NCI-H1092 (cell line): ENCODE measurements around the gene CABP4.
A peak's percentile ranks its signal among the peaks of the same experiment; 100 is the strongest.

Source experiments
- DNase-seq: peaks from one replicate; lab custom pipeline; 2025; lab: John Stamatoyannopoulos, UW

The CABP4 gene

DNA sequence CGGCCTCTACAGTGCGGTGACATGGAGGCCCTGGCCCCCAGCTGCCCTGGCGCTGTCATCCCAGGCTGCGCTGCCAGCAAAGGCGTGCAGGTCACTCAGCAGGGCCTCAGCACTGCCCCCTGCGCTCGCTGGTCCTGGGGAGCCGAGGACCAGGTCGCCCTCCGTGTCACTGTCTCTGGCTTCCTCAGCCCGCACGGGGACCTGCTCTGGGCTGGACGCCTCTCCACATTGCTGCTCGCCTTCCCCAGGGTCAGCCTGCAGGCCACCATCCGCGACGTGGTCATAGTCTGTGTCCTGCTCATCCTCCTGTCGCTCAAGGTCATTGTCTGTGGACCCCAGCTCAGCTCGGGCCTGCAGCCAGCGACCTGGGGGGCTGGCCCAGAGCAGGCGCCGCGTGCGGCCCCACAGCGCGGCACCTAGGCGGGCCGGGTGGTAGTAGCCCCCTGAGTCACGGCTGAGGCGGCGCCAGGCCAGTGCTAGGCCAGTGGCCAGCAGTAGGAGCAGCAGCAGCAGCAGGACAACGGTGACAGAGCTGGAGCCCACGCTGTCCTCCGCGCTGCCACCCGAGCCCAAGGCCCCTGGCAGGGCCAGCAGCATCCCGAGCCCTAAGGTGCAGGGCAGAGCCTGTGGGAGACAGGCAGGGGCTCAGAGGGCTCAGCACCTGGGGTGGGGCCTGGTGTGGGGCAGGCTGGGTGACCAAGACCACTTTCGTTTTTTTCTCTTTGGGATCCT is 19.3 kb upstream of the CABP4 start:
- no peak for DNase-seq

DNA sequence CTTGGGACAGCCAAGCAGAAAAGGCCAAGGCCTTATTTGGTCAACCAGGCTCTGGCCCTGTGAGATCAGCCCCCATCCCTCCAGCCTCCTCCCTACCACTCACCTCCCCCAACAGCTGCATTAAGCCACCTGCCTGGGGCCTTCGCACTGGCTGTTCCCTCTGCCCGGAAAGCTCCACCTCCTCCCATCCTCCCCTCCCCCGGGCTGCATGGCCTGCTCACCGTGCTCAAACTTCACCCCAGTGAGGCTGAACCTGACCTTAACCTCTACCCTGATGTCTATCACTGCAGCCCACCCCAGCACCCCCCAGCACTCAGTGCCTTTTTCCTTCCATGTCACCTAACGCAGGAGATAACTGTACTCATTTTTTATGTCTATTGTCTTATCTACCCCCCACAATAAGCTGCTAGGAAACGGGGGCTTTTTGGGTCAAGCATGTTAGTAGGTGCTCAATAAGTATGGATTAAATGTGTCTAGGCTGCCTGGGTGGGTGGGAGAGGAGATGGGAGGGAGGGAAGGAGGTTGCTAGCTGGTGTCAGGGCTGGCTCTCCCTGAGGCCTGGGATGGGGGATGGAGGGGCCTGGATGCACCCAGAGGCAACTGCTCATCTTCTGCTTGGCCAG is 18.6 kb upstream of the CABP4 start:
- no peak for DNase-seq

DNA sequence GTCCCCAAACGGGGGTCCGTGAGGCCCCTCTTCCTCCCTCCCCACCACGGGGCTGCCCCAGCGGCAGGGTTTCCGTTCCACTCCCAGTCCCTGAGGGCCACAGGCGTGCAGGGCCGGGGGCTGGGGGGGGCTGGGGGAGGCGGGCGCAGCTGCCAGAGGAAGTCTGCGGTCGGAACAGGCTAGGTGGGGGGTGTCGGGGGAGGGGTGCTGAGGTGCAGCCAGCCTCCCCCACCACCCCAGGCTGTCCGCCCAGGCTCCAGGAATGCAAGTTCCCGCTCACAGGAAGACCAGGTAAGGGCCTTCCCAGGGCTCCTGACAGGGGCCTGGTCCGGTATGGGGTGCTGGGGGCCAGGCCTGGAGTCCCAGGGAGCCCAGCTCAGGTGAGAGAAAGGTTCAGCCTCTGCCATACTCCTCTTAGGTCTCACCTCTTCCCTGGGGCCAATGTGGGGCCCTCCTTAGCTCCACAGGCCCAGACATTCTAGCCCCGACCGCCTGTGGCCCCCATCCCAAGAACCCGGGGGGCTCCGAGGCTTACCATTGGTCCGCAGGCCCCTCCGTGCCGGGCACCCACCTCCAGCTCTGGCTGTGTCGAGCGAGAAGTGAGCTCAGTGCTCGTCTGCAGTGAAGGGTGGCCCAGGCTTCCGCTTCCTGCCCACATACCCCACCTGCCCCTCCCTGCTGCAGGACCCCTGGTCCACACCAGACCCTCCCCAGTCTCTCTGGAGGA is 17.9 kb upstream of the CABP4 start, which contains the start of gene PTPRCAP:
PTPRCAP (minus strand) TSS at position 601 of the 727 bp plus-strand sequence; CDS start at position 538, 63 bp downstream.
- DNase-seq, result no peak

DNA sequence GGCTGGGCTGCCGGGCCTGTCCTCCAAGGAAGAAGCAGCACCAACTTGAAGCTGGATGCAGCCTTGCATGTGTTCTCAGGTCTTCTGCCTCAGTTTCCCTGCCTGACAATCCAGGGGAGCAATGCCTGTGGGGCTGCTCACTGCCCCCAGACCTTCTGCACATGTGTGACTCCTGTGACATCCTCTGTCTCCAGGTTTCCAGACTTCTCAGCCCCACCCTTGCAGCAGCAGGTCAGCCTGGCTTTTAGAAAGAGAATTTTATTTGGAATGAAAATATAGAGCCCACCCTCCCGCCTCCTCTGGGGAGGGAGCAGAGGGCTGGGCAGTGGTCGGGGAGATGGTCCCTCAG is 17.4 kb upstream of the CABP4 start:
- no peak for DNase-seq

DNA sequence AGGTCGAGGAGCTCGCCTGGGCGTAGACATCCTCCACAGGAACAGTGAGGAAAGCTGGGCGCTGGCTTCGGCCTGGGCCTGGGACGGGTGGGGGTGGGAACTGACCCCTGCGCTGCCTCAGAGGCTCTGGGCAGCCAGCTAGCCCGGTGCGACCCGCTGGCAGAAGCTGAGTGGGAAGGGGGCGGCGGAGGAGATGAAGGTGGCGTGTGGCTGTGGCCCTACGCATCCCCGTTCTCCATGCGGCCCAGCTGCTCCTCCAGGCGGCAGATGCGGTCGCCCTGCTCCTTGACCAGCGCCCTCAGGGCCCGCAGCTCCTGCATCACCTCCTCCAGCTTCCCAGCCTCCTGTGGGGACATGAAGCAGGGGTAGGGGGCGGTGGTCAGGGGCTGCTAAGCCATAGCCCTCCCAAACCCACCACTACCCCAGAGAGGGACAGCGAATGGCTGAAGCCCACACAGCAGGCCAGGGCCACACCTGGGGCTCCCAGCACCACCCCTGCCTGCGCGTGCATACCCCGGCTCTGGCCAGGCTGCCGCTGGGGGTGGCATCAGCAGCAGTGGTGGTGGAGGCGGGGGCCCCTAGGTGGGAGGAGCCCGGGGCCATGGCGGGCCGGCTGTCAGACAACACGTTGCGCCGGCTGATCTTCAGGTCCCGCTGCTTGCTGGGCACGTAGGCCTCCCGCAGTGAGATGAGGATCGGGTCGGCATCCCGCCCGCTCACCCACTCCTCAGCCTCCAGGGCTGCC is 16.8 kb upstream of the CABP4 start:
- DNase-seq, result no peak

DNA sequence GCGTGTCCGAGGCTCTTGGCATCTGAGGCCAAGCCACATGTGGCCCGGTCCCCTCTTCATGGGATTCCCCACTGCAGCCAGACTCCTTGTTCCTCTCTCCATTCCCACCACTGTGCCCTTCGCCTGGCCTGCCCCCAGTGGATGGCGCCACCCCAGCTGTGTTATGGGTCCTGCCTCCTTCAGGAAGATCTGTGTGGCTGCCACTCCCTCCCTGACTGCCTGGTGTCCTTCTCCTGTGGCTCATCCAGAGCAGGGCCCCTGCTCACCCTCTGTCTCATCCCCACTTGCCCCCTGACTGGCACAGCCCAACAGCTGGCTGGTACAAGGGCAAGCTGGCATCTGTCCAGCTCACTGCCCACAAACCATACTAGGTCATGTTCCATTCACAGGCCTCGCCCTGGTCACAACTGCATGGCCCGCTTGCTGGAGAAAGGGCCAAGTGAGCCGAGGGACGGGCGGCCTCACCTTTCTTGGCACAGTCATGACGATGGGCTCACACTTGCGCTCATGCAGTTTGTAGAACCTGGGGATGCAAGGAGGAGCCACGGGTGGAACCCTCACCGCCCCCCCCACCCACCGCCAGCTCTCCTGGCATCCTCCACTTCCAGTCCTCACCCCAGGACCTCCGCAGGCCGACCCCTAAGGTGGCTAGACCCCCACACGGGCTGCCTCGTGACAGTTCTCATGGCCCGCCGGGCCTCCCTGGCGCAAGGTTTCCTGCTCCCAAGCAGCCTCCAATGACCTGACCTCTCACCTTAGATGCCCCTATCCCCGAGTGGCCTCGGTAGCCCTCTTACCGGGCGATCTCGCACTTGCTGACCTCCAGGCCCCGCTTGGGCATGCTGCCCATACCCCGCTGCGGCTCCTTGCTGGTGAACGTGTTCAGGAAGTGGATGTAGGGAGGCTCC is 15.6 kb upstream of the CABP4 start:
- no peak for DNase-seq

DNA sequence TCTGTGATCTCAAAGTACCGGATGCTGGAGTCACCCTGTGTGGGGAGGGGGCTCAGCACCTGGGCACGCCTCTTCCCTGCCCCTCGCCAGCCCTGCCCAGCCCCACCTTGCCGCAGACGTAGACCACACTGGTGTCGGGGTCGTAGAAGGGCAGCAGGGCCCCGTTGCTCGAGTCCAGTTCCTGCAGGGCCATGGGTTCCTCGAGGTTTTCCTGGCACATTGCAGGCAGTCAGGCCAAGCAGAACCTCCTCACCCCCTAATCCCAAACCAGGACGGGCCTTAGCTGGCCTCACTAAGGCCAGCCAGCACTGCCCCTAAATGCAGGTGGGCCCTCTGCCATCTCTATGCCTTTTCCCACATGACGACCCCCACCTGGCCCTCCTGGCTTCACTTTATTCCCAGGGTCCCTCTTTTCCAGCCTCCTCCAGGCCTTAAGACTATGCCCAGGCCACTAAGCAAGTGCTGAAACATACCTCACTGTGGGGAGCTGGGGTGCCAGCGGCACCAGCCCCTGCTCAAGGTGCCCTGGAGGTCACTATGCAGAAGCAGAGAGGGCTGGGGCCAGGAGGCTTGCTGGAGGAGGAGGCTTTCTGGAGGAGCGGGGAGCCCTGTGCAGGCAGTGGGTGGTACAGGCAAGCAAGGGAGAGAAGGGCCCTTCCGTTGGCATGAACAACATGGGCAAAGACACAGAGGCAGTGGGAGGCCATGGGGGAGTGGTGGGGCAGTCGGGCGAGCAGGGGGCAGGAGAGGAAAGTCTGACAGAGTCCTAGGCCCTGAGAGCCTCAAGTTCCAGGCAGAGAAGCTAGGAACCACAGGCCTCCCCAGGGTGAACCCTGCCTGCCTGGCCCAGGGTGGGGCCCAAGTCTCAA is 14.7 kb upstream of the CABP4 start:
- DNase-seq, result no peak

DNA sequence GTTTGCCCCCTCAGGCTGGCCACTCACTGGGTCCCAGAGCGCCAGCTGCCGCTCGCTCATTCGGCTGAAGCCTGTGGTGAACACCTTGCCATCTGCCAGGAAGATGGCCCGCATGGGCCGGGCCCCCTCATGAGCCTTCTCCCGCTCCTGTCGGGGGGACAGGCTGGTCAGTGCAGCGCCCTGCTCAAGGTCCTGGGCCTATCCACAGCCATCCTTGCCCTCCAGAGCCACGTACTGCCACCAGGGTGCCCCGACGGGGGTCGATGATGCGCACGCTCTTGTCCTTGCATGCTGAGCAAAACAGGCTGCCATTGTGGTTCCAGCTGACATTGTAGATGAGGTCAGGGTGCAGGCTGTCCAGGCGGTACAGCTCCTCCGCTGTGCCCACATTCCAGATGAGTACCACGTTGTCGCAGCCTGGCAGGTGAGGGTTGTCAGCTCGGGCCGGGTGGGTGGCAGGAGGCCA is 14.0 kb upstream of the CABP4 start:
- no peak for DNase-seq

DNA sequence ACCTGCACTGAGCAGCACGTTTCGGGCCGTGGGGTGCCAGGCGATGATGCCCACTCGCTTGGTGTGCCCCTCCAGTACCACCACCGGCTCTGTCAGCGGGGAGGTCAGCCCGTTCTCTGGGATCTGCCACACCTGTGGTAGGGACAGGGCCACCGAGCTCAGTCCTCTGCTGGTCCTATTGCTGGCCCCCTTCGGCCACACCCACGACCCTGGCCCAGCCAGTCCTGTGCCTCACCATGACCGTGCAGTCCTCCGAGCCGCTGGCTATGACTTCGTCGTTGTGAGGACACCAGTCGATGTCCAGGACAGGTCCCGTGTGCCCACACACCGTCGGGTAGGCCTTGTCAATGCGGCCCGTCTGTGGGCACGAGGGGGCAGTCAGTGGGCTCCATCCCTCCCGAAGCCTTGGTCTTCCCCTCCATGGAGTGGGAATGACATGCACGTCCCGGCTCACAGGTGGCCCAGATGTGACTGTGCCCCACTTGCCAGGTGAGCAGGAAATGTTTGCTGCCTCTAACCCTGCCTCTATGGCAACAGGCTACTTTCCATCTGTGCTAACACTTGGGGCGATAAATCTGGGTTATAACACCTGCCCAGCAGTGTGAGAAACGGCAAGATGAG is 13.3 kb upstream of the CABP4 start:
- no peak for DNase-seq

DNA sequence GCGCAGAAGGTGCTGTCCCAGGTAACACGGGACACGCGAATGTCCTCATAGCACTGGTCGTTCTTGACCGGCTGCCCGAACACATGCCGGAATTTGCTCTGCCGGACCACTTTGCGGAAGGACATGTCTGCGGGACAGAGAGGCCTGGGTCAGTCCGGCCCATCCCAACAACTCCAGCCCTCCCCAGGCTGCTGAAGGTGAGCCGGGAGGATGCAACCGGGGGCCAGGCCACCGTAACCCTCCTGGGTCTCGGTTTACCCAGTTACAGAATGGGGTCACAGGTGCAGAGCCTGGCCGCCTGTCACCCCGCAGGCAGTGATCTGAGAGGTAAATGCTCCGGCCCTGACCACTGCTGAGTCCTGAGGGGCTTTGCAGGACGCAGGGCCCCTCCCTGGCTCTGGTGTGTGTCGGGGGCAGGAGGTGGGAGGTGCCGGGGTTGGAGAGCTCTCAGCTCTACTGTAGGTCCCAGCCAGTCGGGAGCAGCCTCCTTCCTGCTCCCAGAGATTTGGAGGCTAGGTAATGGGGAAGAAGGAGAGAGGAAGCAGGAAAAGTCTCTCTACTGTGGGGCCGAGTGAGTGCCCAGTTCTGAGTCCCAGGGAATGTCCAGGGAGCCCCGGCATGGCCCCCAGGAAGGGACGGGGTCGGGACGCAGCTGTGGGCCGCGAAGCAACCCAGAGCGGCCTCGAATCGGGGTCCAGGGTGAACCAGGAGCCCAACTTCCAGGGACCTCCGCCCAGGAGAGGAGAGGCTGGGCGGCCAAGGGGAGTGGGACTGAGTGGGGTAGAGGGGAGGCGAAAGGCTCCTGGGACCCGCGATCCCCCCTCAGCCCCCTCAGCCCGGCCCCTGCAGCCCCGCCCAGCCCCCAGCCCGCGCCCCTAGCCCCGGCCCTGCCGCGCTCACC is 12.4 kb upstream of the CABP4 start:
- no peak for DNase-seq

DNA sequence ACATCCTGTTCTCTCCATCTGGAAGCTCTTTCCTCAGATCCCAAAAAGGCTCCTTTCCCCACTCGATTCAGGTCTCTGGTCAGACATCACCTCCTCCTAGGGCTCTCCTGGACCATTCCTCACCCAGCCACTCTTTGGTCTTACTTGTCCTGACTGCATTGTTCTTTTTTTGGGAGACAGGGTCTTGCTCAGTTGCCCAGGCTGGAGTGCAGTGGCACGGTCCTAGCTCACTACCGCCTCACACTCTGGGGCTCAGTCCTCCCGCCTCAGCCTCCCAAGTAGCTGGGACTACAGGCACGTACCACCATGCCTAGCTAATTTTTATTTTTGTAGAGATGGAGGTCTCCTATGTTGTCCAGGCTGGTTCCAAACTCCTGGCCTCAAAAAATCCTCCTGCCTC is 9.6 kb upstream of the CABP4 start:
- DNase-seq, result no peak

DNA sequence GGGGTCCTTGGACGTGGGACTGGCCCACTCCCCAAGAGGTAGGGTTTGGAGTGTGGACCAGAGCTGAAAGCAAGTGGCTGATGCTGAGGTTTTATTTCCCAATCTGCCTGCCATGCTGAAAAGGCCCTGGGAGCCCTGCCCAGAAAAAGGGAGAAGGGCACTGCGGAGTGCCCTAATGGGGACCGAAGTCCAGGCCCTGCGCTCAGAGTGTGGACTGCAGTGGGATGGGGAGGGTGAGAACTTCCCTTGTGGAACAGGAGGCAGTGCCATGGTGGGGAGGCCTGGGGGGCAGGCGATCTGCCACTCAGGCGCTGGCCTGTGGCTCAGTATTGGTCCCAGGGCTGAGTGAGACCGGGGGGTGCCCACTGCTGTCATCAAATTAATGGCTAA is 6.9 kb upstream of the CABP4 start:
- no peak for DNase-seq

DNA sequence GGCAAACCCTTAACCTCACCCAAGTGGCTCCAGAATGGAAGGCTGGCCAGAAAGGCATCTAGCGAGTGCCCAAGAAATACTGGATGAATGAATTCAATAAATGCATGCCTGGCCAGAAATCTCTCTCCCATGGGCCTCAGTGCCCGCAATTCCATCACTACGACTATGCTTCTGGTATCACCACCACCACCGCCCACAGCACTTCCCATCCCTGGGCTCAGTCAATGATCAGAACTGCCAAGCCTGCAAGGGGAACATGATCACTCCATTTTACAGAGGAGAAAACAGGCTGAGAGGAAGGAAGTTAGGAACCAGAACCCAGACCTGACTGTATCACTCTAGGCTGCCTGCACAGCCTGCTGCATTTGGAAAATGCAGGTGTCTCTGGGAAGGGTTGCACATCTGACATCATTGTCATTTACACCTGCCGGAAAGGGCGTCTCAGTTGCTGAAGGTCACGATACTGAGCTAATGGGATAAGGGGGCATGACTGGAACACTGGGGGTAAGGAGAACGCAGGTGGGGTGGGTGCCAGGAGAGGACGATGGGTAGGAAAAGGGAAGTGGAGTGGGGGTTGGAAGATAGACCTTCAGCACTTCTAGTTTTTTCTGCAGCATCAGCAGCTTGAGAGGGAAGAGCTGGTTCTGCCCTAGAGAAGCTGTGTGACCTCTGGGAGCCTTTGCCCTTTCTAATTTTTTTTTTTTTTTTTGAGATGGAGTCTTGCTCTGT is 5.9 kb upstream of the CABP4 start:
- no peak for DNase-seq

DNA sequence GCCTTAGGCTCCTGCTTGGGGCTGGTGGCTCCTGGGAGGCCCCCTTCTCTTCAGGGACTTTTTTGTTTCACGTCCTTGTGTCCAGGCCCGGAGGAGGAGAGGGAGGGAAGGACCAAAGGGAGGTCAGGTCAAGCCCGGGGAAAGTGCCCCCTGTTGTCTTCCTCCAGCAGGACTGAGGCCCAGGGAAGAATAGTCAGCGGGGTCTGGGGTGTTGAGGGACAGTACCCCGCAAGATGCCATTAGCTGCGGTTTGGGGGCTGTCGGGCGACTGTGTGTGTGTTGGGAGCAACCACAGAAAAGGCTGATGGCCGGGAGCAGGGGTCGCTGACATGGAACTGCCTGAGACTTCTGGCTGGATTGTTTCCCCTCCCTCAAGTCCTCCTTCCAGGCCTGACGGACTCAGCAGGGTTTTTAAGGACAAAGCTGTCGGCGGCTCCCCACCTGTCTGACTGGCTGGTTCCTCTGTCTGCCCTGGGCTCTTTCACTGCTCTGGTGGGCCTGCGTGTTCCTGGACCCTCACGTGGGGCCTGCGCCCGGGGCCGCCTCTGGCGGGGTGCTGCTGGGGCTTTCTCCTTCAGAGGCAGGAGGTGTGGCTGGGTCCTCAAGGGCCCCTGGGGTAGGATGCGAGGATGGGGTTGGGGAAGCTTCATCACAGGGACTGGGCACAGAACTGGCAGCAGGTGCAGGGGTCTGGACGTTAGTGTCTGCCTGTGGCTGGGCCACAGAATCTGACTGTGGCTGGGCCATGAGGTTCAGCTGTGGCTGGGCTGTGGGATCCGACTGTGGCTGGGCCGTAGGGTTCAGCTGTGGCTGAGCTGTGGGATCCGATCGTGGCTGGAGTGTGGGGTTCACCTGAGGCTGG is 4.1 kb upstream of the CABP4 start:
- no peak for DNase-seq

DNA sequence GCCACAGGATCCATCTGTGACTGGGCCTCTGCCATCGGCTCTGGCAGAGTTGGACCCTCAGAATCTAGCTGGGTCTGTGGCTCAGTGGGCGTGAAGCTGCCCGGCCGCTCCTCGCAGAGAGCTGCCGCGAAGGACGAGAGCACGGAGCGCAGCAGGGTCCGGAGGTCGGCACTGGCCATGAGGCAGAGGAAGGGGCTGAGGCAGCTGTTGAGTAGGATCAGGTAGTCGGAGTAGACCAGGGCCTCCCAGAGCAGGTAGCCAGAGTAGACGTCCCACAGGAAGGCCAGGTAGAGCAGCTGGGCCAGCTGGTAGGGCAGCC is 3.5 kb upstream of the CABP4 start:
- DNase-seq, result no peak

DNA sequence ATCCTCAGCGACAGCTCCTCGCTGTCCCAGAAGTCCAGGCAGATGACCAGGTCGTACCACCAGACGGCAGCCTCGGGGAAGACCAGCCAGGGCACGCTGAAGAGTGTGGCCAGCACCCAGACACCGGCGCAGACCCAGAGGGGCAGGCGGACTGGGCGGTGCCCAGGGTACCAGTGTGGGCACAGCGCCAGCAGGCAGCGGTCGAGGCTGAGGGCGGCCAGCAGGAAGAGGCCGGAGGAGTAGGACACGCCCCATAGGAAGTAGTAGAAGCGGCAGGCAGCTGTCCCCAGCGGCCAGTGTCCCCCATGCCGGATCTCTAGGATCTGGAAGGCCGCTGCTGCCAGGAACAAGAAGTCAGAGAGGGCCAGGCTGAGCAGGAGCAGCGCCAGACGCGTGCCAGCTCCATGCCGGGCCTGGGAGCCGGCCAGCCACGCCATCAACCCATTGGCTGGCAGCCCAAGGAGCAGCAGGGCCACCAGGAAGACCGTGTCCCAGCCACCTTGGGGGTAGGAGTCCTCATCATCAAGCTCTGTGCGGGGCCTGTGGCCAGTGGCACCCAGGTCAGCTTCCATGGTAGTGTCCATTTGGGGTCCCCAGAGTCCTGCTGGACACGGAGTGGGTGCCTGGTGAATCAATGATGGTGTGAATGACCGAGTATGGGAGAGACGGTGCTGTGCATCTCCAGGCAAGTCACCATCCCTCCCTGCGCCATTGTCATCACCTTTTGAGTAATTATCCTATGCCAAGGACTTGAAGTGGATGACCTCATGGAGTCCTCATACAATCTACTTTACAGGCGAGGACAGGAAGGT is 2.8 kb upstream of the CABP4 start, which contains the start of gene GPR152:
GPR152 (minus strand) TSS at position 589 of the 812 bp plus-strand sequence; CDS start at position 584, 5 bp downstream.
- DNase-seq, result peak; percentile 19
